SK-N-MC (cell line): ENCODE measurements around the gene NOS2.

Source experiments
- DNase-seq: peaks from one replicate; pipeline ENCODE4 v3.0.0-alpha.2; 2011; ENCODE audit warnings: low read depth, low spot score
- H3K27ac ChIP-seq: fragments of 200-600 bp; sonication (generic); 2 replicates; pipeline ENCODE4 v1.5.1; 2016; ENCODE audit warnings: mixed run types
- H3K36me3 ChIP-seq: fragments of 200-600 bp; sonication (generic); 2 replicates; pipeline ENCODE4 v1.6.1; 2017; ENCODE audit warnings: antibody characterized with exemption, low read length, mixed read lengths; ENCODE audit not compliant: insufficient read depth
- H3K4me3 ChIP-seq: fragments of 200-600 bp; sonication (generic); 2 replicates; pipeline ENCODE4 v1.5.1; 2016
- H3K9ac ChIP-seq: fragments of 200-600 bp; sonication (generic); 2 replicates; pipeline ENCODE4 v1.8.0; 2017; ENCODE audit warnings: mixed run types, mixed read lengths; ENCODE audit not compliant: insufficient read length
- H3K9me3 ChIP-seq: fragments of 200-600 bp; sonication (generic); 2 replicates; pipeline ENCODE4 v1.6.1; 2017; ENCODE audit warnings: low read depth, mild to moderate bottlenecking, antibody characterized with exemption, low read length, moderate library complexity, mixed read lengths
- EZH2 ChIP-seq: fragments of 200-600 bp; sonication (generic); IDR thresholded peaks from one replicate; pipeline ENCODE4 v1.6.1; 2017; ENCODE audit warnings: antibody characterized with exemption
- FOXP2 ChIP-seq: optimal IDR thresholded peaks from 2 replicates; pipeline ENCODE3; 2011; ENCODE audit warnings: mild to moderate bottlenecking, moderate library complexity; ENCODE audit not compliant: insufficient read depth; ENCODE audit errors: extremely low read length, control extremely low read depth
- POLR2AphosphoS5 ChIP-seq: IDR thresholded peaks from 2 replicates; pipeline ENCODE4 v1.6.1; 2012; ENCODE audit warnings: mild to moderate bottlenecking, low read depth, low read length, borderline replicate concordance

The NOS2 gene

DNA sequence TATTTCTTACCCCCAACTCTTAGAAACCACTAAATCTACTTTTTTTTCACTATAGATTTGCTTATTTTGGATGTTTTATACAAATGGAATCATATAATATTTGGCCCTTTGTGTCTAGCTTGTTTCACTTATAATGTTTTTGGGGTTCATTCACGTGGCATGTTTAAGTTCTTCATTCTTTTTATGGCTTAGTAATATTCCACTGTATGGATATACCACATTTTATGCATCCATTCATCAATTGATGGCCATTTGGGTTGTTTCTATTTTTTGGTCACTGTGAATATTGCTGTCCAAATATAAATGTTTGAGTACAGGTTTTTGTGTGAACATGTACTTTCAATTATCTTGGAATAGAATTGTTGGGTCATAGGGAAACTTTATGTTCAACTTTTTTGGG is 9.2 kb upstream of the NOS2 start:
- no peak for TF ChIP-seq FOXP2
- TF ChIP-seq EZH2: no peak
- TF ChIP-seq POLR2AphosphoS5: no peak
- Histone ChIP-seq H3K9me3 (no peaks in the 10 kb centered on the region), H3K9ac (no peak overlapping the region), H3K36me3 (no peaks in the 10 kb centered on the region), H3K27ac (no peak overlapping the region), H3K4me3 (no peak overlapping the region)
- no peak for DNase-seq

DNA sequence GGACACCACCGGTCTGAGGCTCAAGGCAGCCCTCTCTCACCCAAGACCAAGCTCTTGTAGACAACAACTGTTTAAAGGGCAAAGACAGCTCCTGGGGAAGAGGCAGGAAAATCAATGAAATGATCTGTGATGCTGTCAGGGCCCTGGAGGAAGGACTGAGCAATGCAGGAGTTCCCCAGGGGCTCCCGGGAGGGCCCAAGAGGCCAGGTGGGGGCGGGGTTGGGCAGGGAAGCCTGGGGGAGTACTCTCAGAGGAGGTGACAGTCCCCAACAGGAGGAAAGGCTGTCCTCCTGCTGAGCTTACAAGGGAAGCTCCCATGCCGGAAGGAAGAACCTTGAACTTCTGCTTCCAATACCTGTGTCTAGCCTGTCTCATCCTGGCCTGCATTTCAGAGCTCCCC is 8.3 kb upstream of the NOS2 start:
- Histone ChIP-seq H3K4me3 (no peak overlapping the region), H3K27ac (no peak overlapping the region), H3K9ac (no peak overlapping the region), H3K36me3 (no peaks in the 10 kb centered on the region), H3K9me3 (no peaks in the 10 kb centered on the region)
- no peak for DNase-seq
- no peak for TF ChIP-seq EZH2
- no peak for TF ChIP-seq POLR2AphosphoS5
- no peak for TF ChIP-seq FOXP2

DNA sequence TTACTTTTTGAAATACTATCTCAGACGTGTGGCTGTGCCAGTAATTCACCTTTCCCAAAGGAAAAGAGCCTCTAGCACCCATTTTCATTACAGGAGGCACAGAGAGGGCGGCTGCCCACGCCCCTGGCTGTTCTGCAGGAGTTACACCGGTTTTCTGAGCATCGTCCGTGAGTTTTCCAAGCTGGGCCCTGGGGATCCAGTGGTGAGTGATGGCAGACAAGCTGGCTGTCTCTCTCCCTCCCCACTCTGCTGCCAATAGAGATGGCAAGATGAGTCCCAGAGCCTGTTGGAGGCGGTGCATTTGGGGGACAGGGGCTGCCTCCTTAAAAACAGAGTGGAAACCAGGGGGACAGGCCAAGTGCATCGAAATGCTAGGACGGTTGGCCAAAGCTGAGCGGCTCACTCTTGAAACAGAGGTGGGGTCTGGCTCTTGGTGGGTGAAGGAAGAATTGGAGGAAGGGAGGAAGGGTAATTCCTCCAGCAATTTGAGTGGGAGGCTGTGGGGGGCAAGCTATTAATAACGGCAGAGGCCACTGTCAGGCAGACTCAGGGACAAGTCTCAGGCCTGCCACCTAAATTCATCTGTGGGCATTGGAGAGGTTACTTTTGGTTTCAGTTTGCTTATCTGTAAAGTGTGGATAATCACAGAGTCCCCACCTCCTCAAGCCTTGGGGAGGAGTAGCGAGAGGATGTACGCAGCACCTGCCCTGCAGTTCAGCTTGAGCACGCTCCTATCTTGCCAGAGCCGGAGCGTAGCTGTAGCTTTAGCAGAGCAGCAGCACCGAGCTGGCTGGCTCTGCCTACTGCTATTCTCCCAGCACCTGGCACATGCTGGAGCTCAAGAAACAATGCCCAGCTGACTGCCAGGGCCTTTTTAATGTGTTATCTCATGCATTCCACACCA is 7.5 kb upstream of the NOS2 start:
- Histone ChIP-seq H3K9me3 (no peaks in the 10 kb centered on the region), H3K4me3 (no peak overlapping the region), H3K9ac (no peak overlapping the region), H3K27ac (no peak overlapping the region), H3K36me3 (no peaks in the 10 kb centered on the region)
- TF ChIP-seq FOXP2: no peak
- TF ChIP-seq POLR2AphosphoS5: no peak
- TF ChIP-seq EZH2: no peak
- DNase-seq: no peak

- no peaks in the 10 kb centered on the region for H3K9me3 ChIP-seq
- DNase-seq: peak; percentile 55
- no peaks in the 10 kb centered on the region for H3K36me3 ChIP-seq
- TF ChIP-seq EZH2 (no peak), FOXP2 (no peak), POLR2AphosphoS5 (no peak)
- H3K4me3 ChIP-seq: peak overlapping the region; percentile 58
- no peak overlapping the region for H3K27ac ChIP-seq
- H3K9ac ChIP-seq: no peak overlapping the region
Measured at GRCh38 chr17:27805520-27806146, 5.3 kb upstream of the NOS2 start.

GRCh38 chr17:27804113-27804512 is 3.8 kb upstream of the NOS2 start:
- Histone ChIP-seq H3K27ac (no peak overlapping the region), H3K4me3 (no peak overlapping the region), H3K9me3 (no peaks in the 10 kb centered on the region), H3K36me3 (no peaks in the 10 kb centered on the region), H3K9ac (no peak overlapping the region)
- TF ChIP-seq POLR2AphosphoS5 (no peak), FOXP2 (no peak), EZH2 (no peak)
- no peak for DNase-seq

- Histone ChIP-seq H3K9me3 (no peaks in the 10 kb centered on the region), H3K9ac (no peak overlapping the region), H3K4me3 (no peak overlapping the region), H3K27ac (no peak overlapping the region), H3K36me3 (no peaks in the 10 kb centered on the region)
- TF ChIP-seq POLR2AphosphoS5 (no peak), EZH2 (no peak), FOXP2 (no peak)
- DNase-seq: no peak
Measured at GRCh38 chr17:27802962-27803680, 2.8 kb upstream of the NOS2 start.

GRCh38 chr17:27802033-27802432 is 1.7 kb upstream of the NOS2 start:
- Histone ChIP-seq H3K27ac (no peak overlapping the region), H3K9ac (no peak overlapping the region), H3K4me3 (no peak overlapping the region), H3K9me3 (no peaks in the 10 kb centered on the region), H3K36me3 (no peaks in the 10 kb centered on the region)
- DNase-seq: no peak
- no peak for TF ChIP-seq EZH2
- TF ChIP-seq FOXP2: no peak
- TF ChIP-seq POLR2AphosphoS5: no peak

GRCh38 chr17:27798376-27798775 is 2.0 kb downstream of the NOS2 start:
- no peaks in the 10 kb centered on the region for H3K9me3 ChIP-seq
- TF ChIP-seq POLR2AphosphoS5 (no peak), FOXP2 (no peak), EZH2 (no peak)
- H3K4me3 ChIP-seq: no peak overlapping the region
- H3K36me3 ChIP-seq: no peaks in the 10 kb centered on the region
- DNase-seq: no peak
- H3K9ac ChIP-seq: no peak overlapping the region
- H3K27ac ChIP-seq: no peak overlapping the region
